CD4-positive, alpha-beta T cell treated with Interleukin-4 for 4 hours (primary cell): ENCODE data around the gene TRIM49.
"Not testable (repeated sequence)": the region's sequence is repeated elsewhere in the genome, so short reads cannot be mapped to it uniquely, and the experiment has no call there.

ENCODE experiments used
- DNase-seq: peaks from one replicate; pipeline ENCODE4 v3.0.0-alpha.2; 2020

Gene TRIM49, protein sequence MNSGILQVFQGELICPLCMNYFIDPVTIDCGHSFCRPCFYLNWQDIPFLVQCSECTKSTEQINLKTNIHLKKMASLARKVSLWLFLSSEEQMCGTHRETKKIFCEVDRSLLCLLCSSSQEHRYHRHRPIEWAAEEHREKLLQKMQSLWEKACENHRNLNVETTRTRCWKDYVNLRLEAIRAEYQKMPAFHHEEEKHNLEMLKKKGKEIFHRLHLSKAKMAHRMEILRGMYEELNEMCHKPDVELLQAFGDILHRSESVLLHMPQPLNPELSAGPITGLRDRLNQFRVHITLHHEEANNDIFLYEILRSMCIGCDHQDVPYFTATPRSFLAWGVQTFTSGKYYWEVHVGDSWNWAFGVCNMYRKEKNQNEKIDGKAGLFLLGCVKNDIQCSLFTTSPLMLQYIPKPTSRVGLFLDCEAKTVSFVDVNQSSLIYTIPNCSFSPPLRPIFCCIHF

DNA sequence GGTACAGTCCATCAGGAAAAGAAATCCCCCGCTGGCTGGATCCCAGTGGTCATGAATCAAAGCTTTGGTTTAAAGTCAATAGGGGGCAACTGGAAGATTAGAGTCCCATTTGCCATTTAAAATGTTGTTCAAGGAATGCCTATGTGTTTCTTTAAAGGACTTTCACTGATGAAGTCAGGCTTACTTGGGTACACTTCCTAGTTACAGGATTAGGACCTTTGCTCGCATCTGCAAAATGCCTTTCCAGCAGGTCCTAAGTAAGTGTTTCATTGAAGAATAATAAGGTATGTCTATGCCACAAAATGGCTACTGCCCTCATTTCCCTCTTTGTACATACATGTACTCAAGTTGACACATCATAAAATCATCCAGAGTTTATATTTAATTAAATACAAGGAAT is at the start of gene TRIM49:
TSS of gene TRIM49 (minus strand) at position 101 of the 400 bp plus-strand sequence. CDS start 4,106 bp downstream, outside the sequence.
- not testable (repeated sequence) for DNase-seq

DNA sequence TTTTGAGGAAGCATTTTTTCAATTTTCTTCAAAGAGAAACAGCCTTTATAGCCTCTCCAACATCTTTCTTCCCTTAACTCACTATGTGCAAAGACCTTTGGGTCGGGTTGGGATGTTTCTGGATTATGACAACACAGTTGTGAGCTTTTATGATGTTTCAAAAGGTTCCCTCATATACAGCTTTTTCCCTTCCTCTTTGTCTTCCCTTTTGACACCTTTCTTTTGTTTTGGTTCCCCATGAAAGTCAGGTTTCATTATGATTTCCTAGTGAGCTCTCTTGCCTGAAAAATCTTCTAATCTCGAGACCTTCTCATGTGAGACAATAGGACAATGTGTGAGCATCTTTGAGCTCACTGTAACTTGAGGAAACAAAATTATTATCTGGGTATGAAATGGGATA is 18.3 kb upstream of the TRIM49 start:
- not testable (repeated sequence) for DNase-seq

- DNase-seq = not testable (repeated sequence)
Observed at GRCh38 chr11:89820008-89820407, 11.6 kb upstream of the TRIM49 start.

DNA sequence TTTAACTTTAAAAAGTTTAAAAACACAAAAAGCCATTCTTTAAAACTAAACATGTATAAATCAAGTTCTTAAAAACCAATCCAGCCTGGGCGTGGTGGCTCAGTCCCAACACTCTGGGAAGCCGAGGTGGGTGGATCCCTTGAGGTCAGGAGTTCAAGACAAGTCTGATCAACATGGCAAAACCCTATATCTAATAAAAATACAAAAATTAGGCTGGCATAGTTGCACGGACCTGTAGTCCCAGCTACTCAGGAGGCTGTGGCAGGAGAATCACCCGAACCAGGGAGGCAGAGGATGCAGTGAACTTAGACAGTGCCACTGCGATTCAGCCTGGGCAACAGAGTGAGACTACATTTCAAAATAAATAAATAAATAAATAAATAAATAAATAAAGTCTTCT is 5.2 kb upstream of the TRIM49 start:
- not testable (repeated sequence) for DNase-seq

DNA sequence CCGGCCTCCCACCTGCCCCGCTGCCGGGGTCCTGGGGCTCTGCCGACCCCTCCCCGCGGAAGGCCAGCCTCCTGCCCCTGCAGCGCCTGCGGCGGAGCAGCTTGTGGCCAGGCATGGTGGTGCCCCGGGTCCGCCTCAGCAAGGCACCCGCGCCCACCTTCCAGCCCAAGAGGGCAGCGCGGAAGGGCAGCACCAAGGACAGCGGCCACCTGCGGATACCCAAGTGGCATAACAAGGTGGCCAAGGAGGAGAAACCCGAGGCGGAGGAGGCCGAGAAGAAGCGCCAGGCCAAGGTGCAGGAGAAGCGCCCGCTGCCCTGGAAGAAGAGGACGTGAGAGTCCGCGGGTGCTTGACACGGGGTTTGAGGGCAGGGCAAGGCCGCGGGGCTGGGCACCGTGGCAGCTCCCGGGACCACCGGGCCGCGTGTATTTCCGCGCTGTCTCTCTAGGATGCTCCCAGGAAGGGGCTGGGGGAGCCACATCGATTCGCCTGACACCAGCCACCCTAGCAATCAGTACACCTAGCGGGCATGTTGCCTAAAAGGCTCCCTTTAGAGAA is 20.8 kb downstream of the TRIM49 start:
- DNase-seq = not testable (repeated sequence)

GRCh38 chr11:89785726-89786125 is 22.6 kb downstream of the TRIM49 start:
- DNase-seq = not testable (repeated sequence)

DNA sequence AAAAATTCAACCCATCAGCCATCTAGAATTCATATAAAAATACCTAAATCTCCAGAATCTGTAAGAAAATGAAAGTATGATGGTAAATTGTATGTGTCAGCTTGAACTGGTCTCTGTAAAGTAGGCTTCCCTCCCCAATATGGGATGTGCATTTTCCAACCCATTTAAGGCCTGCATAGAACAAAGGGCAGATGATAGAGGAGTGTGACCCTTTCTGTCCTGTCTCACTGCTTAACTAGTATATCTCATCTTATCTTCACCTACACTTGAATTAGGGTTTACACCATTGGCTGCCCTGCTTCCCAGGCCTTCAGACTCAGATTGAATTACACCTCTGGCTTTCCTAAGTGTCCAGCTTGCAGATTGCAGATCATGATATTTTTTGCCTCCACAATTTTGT is 57.6 kb downstream of the TRIM49 start:
- DNase-seq = not testable (repeated sequence)
